WTC11 (cell line): ENCODE results near the gene CHADL. TPM values are rescaled to one million over a fixed set of nuclear protein-coding genes. Genes with fewer than 3 reads are reported as not detected.

Experiments used
- ATAC-seq: fragments of 200-7000 bp; cut with Tn5 transposase; 2 replicates; pipeline ENCODE4 v1.10.0; 2021; ENCODE audit warnings: mild to moderate bottlenecking, moderate library complexity
- CTCF ChIA-PET: fragments of 300-600 bp; sonication (Branson Sonifier 250); formaldehyde crosslinking; loops from one replicate; lab custom pipeline; 2021; ENCODE audit warnings: antibody characterized with exemption; lab: Charles Lee
- POLR2A ChIA-PET: fragments of 350-600 bp; sonication (Branson Sonifier 250); formaldehyde crosslinking; loops from one replicate; lab custom pipeline; 2021; ENCODE audit warnings: antibody characterized with exemption; lab: Charles Lee
- DNase-seq: peaks from one replicate; pipeline ENCODE4 v3.0.0; 2021; ENCODE audit warnings: low spot score
- H3K27ac Mint-ChIP-seq: 2 replicates; pipeline ENCODE4 v1.8.0; 2021; ENCODE audit warnings: mixed read lengths
- H3K27me3 Mint-ChIP-seq: 2 replicates; pipeline ENCODE4 v1.8.0; 2021; ENCODE audit warnings: low read depth, mild to moderate bottlenecking, moderate library complexity, mixed read lengths
- H3K36me3 Mint-ChIP-seq: 2 replicates; pipeline ENCODE4 v1.8.0; 2021; ENCODE audit warnings: mixed read lengths
- H3K4me1 Mint-ChIP-seq: 2 replicates; pipeline ENCODE4 v1.8.0; 2022; ENCODE audit warnings: mixed read lengths
- H3K4me3 Mint-ChIP-seq: 2 replicates; pipeline ENCODE4 v1.8.0; 2021; ENCODE audit warnings: mild to moderate bottlenecking, moderate library complexity, mixed read lengths
- H3K9me3 Mint-ChIP-seq: 2 replicates; pipeline ENCODE4 v1.8.0; 2021; ENCODE audit warnings: mixed read lengths
- ATF2 ChIP-seq: sonication (generic); formaldehyde crosslinking; IDR thresholded peaks from 2 replicates; pipeline ENCODE4 v1.8.1; 2022; ENCODE audit warnings: low read depth, missing genetic modification reagents, borderline replicate concordance
- CREB1 ChIP-seq: sonication (generic); formaldehyde crosslinking; IDR thresholded peaks from 2 replicates; pipeline ENCODE4 v1.8.0; 2023; ENCODE audit warnings: mild to moderate bottlenecking, missing genetic modification reagents
- ESRRA ChIP-seq: sonication (generic); formaldehyde crosslinking; IDR thresholded peaks from 2 replicates; pipeline ENCODE4 v1.8.1; 2022; ENCODE audit warnings: mild to moderate bottlenecking, missing genetic modification reagents, borderline replicate concordance
- FOXJ3 ChIP-seq: sonication (generic); formaldehyde crosslinking; IDR thresholded peaks from 2 replicates; pipeline ENCODE4 v1.9.0; 2021; ENCODE audit warnings: missing genetic modification reagents, mild to moderate bottlenecking, borderline replicate concordance
- FOXP4 ChIP-seq: sonication (generic); formaldehyde crosslinking; IDR thresholded peaks from 2 replicates; pipeline ENCODE4 v1.8.0; 2022; ENCODE audit warnings: mild to moderate bottlenecking, missing genetic modification reagents
- JUN ChIP-seq: sonication (generic); formaldehyde crosslinking; IDR thresholded peaks from 2 replicates; pipeline ENCODE4 v1.8.0; 2023; ENCODE audit warnings: mild to moderate bottlenecking, missing genetic modification reagents
- MYBL2 ChIP-seq: sonication (generic); formaldehyde crosslinking; IDR thresholded peaks from 2 replicates; pipeline ENCODE4 v1.8.1; 2023; ENCODE audit warnings: mild to moderate bottlenecking, moderate library complexity, missing genetic modification reagents
- NFATC4 ChIP-seq: fragments of 250-450 bp; sonication (Bioruptor Pico); IDR thresholded peaks from 2 replicates; pipeline ENCODE4 v1.9.0; 2021; ENCODE audit warnings: mild to moderate bottlenecking
- NFYB ChIP-seq: sonication (generic); formaldehyde crosslinking; conservative IDR thresholded peaks from 2 replicates; pipeline ENCODE4 v1.8.0; 2022; ENCODE audit warnings: low read depth, missing genetic modification reagents
- PRRX2 ChIP-seq: fragments of 250-450 bp; sonication (Bioruptor Pico); IDR thresholded peaks from 2 replicates; pipeline ENCODE4 v1.8.0; 2021; ENCODE audit warnings: mild to moderate bottlenecking
- SP1 ChIP-seq: sonication (generic); formaldehyde crosslinking; conservative IDR thresholded peaks from 2 replicates; pipeline ENCODE4 v1.8.1; 2022; ENCODE audit warnings: missing genetic modification reagents
- STAT6 ChIP-seq: sonication (generic); formaldehyde crosslinking; conservative IDR thresholded peaks from 2 replicates; pipeline ENCODE4 v1.8.1; 2023; ENCODE audit warnings: mild to moderate bottlenecking, low read depth, missing genetic modification reagents, moderate library complexity
- TEAD1 ChIP-seq: sonication (generic); formaldehyde crosslinking; IDR thresholded peaks from 2 replicates; pipeline ENCODE4 v1.8.0; 2022; ENCODE audit warnings: mild to moderate bottlenecking, missing genetic modification reagents
- ZBTB43 ChIP-seq: sonication (generic); formaldehyde crosslinking; IDR thresholded peaks from 2 replicates; pipeline ENCODE4 v1.8.1; 2023; ENCODE audit warnings: mild to moderate bottlenecking, missing genetic modification reagents
- ZNF263 ChIP-seq: sonication (generic); formaldehyde crosslinking; IDR thresholded peaks from 2 replicates; pipeline ENCODE4 v1.8.1; 2022; ENCODE audit warnings: low read depth, mild to moderate bottlenecking, moderate library complexity, missing genetic modification reagents
- ZNF317 ChIP-seq: sonication (generic); formaldehyde crosslinking; IDR thresholded peaks from 2 replicates; pipeline ENCODE4 v1.8.1; 2023; ENCODE audit warnings: low read depth, mild to moderate bottlenecking, moderate library complexity, missing genetic modification reagents, borderline replicate concordance
- total RNA-seq: library from RNA; stranded (reverse); gene quantifications from 3 replicates; pipeline ENCODE4 v1.2.3, GENCODE V29; 2021

CHADL gene
- total RNA-seq, 1 experiment from 2014 or later, result 1.2 TPM

GRCh38 chr22:41226723-41227655, 13.7 kb downstream of the CHADL start:
- Mint-ChIP-seq H3K9me3 (no peaks in the 10 kb centered on the region), H3K27me3 (no peaks in the 10 kb centered on the region), H3K27ac (peak overlapping the region; percentile 61), H3K4me1 (no peaks in the 10 kb centered on the region), H3K4me3 (no peak overlapping the region), H3K36me3 (peaks cover 36% of the 10 kb centered on the region)
- POLR2A ChIA-PET, result no interaction called here
- DNase-seq (no peak), ATAC-seq (no peak)
- no peak for TF ChIP-seq PRRX2
- no peak for TF ChIP-seq FOXJ3
- CTCF ChIA-PET, result interaction anchor here (1.1 kb wide), 1 partner anchor 11 kb away, joined by 5 read pairs; no protein-coding TSS in a partner anchor

- Mint-ChIP-seq H3K4me3 (no peak overlapping the region), H3K27me3 (no peaks in the 10 kb centered on the region), H3K36me3 (peaks cover 54% of the 10 kb centered on the region), H3K4me1 (no peaks in the 10 kb centered on the region), H3K27ac (no peak overlapping the region), H3K9me3 (no peaks in the 10 kb centered on the region)
- ATAC-seq (no peak), DNase-seq (no peak)
- POLR2A ChIA-PET, result no interaction called here
- CTCF ChIA-PET, result interaction anchor here (0.5 to 1.4 kb wide), 3 partner anchors 14 to 319 kb away, joined by 3 to 9 read pairs (median 4); no protein-coding TSS in a partner anchor
- TF ChIP-seq CREB1 (CRISPR knock-in tag) (no peak), NFYB (CRISPR knock-in tag) (no peak), ZNF317 (CRISPR knock-in tag) (no peak), NFATC4 (CRISPR knock-in tag) (no peak), JUN (CRISPR knock-in tag) (no peak), FOXP4 (CRISPR knock-in tag) (no peak), MYBL2 (CRISPR knock-in tag) (no peak), STAT6 (CRISPR knock-in tag) (no peak), ZBTB43 (CRISPR knock-in tag) (no peak)
These were observed 17.2 kb downstream of the CHADL start for GRCh38 chr22:41223535-41223934.

- H3K36me3 Mint-ChIP-seq, result peaks cover 54% of the 10 kb centered on the region
- peak overlapping the region; percentile 65; the same call in 1 of the 2 replicates for H3K27ac Mint-ChIP-seq
These were observed 17.8 kb downstream of the CHADL start for GRCh38 chr22:41222846-41223507.

More at GRCh38 chr22:41222846-41223507, 17.8 kb downstream of the CHADL start:
- TF ChIP-seq TEAD1 (CRISPR knock-in tag) (no peak), ZNF263 (CRISPR knock-in tag) (no peak), SP1 (no peak), PRRX2 (no peak), ATF2 (no peak), ESRRA (CRISPR knock-in tag) (no peak)
- Mint-ChIP-seq H3K4me3 (no peak overlapping the region), H3K27me3 (no peaks in the 10 kb centered on the region), H3K9me3 (no peaks in the 10 kb centered on the region), H3K4me1 (peaks cover 1% of the 10 kb centered on the region)
- DNase-seq, result no peak
- CTCF ChIA-PET, result interaction anchor here (0.5 to 0.9 kb wide), 3 partner anchors 15 to 320 kb away, joined by 3 to 4 read pairs (median 3); no protein-coding TSS in a partner anchor
- POLR2A ChIA-PET, result no interaction called here
- no peak for ATAC-seq
